AG10803 (cell line): ENCODE data around the gene PEX12.
"Not testable (repeated sequence)": the region's sequence is repeated elsewhere in the genome, so short reads cannot be mapped to it uniquely, and the experiment has no call there.

Experiments used
- DNase-seq: peaks from one replicate; pipeline ENCODE4 v3.0.0; 2010; ENCODE audit warnings: low read depth
- H3K4me3 ChIP-seq: 2 replicates; pipeline ENCODE4 v1.5.1; 2011; ENCODE audit warnings: mild to moderate bottlenecking, low read length, control low read depth
- TF ChIP-seq, protein P1 (sequence below): conservative IDR thresholded peaks from 2 replicates; pipeline ENCODE4 v1.5.1; 2011; ENCODE audit warnings: mild to moderate bottlenecking, low read length, control low read depth, inconsistent platforms

PEX12 gene

DNA sequence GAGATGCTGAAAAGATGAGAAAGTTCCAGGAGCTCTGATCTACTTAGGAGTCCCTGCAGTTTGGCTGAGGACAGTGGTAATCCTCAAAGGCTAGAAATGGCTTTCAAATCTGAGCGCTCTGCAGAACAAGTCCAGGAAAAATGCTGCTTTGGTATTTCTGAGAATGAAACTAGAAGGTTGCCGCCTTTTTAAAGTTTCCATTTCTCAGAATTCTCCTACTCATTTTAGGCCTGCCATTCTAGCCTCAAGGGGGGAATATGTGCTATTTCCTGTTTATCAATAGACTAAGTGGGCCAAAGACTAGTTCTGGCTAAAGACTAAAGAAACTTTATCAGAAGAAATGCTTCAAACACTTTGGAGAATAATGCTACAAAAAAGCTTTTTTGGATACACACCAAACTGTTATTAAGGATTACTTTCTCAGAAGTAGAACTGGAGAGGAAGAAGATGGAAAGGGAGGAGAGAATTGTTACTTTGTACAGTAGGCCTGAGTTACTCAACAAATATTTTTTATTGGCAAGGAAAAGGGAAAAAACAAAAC, 40.7 kb downstream of the PEX12 start, which contains the start of gene SLFN12L:
TSS of gene SLFN12L (minus strand) at position 78 of the 541 bp plus-strand sequence. CDS start 15,314 bp downstream, outside the sequence.
- no peak within 1 kb of the TSS for H3K4me3 ChIP-seq
- TF ChIP-seq, protein P1, sequence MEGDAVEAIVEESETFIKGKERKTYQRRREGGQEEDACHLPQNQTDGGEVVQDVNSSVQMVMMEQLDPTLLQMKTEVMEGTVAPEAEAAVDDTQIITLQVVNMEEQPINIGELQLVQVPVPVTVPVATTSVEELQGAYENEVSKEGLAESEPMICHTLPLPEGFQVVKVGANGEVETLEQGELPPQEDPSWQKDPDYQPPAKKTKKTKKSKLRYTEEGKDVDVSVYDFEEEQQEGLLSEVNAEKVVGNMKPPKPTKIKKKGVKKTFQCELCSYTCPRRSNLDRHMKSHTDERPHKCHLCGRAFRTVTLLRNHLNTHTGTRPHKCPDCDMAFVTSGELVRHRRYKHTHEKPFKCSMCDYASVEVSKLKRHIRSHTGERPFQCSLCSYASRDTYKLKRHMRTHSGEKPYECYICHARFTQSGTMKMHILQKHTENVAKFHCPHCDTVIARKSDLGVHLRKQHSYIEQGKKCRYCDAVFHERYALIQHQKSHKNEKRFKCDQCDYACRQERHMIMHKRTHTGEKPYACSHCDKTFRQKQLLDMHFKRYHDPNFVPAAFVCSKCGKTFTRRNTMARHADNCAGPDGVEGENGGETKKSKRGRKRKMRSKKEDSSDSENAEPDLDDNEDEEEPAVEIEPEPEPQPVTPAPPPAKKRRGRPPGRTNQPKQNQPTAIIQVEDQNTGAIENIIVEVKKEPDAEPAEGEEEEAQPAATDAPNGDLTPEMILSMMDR, result no peak
- no peak for DNase-seq

DNA sequence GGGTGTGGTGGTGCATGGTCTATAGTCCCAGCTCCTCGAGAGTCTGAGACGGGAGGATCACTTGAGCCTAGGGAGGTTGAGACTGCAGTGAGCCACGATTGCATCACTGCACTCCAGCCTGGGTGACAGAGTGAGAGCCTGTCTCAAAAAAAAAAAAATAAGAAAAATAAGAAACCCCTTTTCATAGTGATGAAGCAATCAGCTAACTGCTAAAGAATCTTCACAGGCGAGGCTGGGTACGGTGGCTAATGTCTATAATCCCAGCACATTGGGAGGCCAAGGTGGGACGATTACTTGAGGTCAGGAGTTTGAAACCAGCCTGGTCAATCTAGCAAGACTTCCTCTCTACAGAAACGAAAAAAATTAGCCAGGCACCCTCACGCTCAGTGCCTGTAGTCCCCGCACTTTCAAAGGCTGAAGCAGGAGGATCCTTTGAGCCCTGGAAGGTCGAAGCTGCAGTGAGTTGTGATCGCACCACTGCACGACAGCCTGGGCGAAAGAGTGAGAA, 41.7 kb downstream of the PEX12 start:
- no peak overlapping the region for H3K4me3 ChIP-seq
- no peak for DNase-seq
- TF ChIP-seq, protein P1, result no peak

DNA sequence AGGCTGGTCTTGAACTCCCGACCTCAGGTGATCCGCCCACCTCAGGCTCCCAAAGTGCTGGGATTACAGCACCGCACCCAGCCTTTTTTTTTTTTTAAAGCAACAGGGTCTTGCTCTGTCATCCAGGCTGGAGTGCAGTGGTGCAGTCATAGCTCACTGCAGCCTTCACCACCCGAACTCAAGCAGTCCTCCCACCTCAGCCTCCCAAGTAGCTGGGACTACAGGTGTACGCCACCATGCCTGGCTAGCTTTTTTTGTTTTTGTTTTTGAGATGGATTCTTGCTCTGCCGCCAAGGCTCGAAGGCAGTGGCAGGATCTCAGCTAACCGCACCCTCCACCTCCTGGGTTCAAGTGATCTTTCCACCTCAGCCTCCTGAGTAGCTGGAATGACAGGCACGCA, 43.0 kb downstream of the PEX12 start:
- not testable (repeated sequence) for H3K4me3 ChIP-seq, DNase-seq

DNA sequence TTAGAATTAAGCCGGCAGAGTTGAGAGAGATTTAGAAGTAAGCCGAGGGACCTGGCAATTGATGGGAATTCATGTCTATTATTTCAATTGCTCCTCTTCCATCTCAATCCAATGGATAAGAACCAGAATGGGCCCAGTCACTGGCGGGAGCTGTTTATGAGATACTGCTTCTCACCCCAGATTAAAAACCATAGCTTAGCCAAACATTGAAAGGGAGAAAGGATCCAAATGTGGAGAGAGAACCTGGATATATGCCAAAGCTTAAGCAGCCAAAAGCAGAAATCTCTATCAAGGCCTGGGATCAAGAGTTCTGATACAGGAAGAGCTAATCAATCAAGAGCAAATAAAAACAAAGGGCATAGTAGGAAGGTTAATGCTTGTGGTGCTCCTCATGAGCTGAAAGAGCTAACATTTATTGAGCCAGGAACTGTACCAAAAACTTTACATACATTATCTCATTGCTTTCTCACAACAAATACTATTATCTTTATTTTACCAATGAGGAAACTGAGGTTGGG, 43.7 kb downstream of the PEX12 start:
- H3K4me3 ChIP-seq, result no peak overlapping the region
- DNase-seq, result no peak

DNA sequence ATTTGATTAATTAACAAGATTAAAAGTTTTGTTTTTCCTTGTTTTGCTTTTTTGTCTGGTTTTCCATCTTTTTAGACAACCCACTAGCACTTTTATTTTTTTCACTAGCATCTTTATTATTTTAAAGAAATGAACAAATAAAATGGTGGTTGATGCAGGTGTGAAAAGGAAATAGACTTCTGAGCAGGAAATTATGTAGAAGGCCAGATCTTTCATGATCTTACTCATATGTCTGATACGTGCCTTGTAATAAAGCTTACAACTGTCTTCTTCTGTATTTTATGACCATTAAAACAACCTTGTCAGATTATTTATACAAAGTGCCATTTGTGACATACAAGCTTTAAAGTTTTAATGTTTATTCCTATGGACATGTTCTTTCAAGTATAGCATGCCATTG, 47.2 kb downstream of the PEX12 start:
- TF ChIP-seq, protein P1, result no peak
- no peak for DNase-seq
- no peak overlapping the region for H3K4me3 ChIP-seq

More for the DNA sequence above, 43.7 kb downstream of the PEX12 start:
- TF ChIP-seq, protein P1, result no peak

DNA sequence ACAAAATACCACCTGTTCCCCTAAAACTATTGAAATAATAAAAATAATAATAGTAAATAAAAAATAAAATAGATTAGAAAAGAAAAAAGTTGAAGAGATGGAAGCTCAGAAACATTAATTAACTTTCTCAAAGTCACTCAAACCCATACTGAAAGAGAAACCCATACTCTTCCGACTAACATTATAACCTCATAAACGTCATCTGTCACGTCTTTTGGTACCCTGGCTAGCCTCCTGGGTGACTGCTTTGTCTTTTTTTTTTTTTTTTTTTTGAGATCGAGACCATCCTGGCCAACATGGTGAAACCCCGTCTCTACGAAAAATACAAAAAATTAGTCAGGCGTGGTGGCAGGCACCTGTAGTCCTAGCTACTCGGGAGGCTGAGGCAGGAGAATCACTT, 48.5 kb downstream of the PEX12 start:
- no peak for DNase-seq
- H3K4me3 ChIP-seq, result no peak overlapping the region
- TF ChIP-seq, protein P1, result no peak

DNA sequence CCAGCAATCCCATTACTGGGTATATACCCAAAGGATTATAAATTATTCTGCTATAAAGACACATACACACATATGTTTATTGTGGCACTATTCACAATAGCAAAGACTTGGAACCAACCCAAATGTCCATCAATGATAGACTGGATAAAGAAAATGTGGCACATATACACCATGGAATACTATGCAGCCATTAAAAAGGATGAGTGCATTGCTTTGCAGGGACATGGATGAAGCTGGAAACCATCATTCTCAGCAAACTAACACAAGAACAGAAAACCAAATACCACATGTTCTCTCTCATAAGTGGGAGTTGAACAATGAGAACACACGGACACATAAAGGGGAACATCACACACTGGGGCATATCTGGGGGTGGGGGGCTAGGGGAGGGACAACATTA, 49.0 kb downstream of the PEX12 start:
- H3K4me3 ChIP-seq, DNase-seq: not testable (repeated sequence)
